Osteocyte (in vitro differentiated cells): ENCODE measurements around the gene SLC38A3. TPM values are rescaled to one million over a fixed set of nuclear protein-coding genes. Genes with fewer than 3 reads are reported as not detected.

Experiments
- DNase-seq: peaks from one replicate; pipeline ENCODE4 v3.0.0; 2021; ENCODE audit warnings: mixed read lengths; ENCODE audit not compliant: unreplicated experiment; ENCODE audit errors: extremely low spot score
- H3K27ac Mint-ChIP-seq: one replicate; pipeline ENCODE4 v1.8.0; 2021; ENCODE audit warnings: mild to moderate bottlenecking, mixed read lengths; ENCODE audit not compliant: unreplicated experiment
- H3K27me3 Mint-ChIP-seq: one replicate; pipeline ENCODE4 v1.8.0; 2021; ENCODE audit warnings: mixed read lengths; ENCODE audit not compliant: unreplicated experiment
- H3K36me3 Mint-ChIP-seq: one replicate; pipeline ENCODE4 v1.8.0; 2021; ENCODE audit warnings: mixed read lengths; ENCODE audit not compliant: unreplicated experiment
- H3K4me1 Mint-ChIP-seq: one replicate; pipeline ENCODE4 v1.8.0; 2021; ENCODE audit warnings: mixed read lengths; ENCODE audit not compliant: unreplicated experiment
- H3K4me3 Mint-ChIP-seq: one replicate; pipeline ENCODE4 v1.8.0; 2021; ENCODE audit warnings: mild to moderate bottlenecking, moderate library complexity, mixed read lengths; ENCODE audit not compliant: unreplicated experiment
- H3K9me3 Mint-ChIP-seq: one replicate; pipeline ENCODE4 v1.8.0; 2021; ENCODE audit warnings: mixed read lengths; ENCODE audit not compliant: unreplicated experiment
- CTCF ChIP-seq: fragments of 200-600 bp; sonication (generic); IDR thresholded peaks from 2 replicates; pipeline ENCODE4 v1.5.0; 2021; ENCODE audit warnings: antibody characterized with exemption, mild to moderate bottlenecking, moderate library complexity
- total RNA-seq: library from RNA; stranded (reverse); gene quantifications from 2 replicates; pipeline ENCODE4 v1.2.1, GENCODE V29; 2021

Gene SLC38A3
- total RNA-seq, 1 donor from 2014 or later, result 3.9 TPM

GRCh38 chr3:50268276-50268675 lies 63.2 kb downstream of the SLC38A3 start:
- Mint-ChIP-seq H3K27me3 (no peaks in the 10 kb centered on the region), H3K4me1 (peaks cover 67% of the 10 kb centered on the region), H3K9me3 (no peaks in the 10 kb centered on the region), H3K36me3 (no peaks in the 10 kb centered on the region), H3K27ac (peak overlapping the region; percentile 47), H3K4me3 (no peak overlapping the region)
- no peak for TF ChIP-seq CTCF
- no peak for DNase-seq

- Mint-ChIP-seq H3K4me1 (peaks cover 61% of the 10 kb centered on the region), H3K9me3 (no peaks in the 10 kb centered on the region), H3K27ac (peak within 1 kb of the TSS; percentile 69), H3K36me3 (no peaks in the 10 kb centered on the region), H3K27me3 (no peaks in the 10 kb centered on the region), H3K4me3 (no peak within 1 kb of the TSS)
- DNase-seq, result peak; percentile 88
- TF ChIP-seq CTCF, result no peak
These were observed 63.8 kb downstream of the SLC38A3 start, which contains the start of gene SEMA3B for GRCh38 chr3:50268703-50269451. Gene SEMA3B (plus strand): TSS chr3:50269147. CDS start chr3:50269241, 94 bp downstream.

GRCh38 chr3:50269460-50269859 lies 64.4 kb downstream of the SLC38A3 start:
- H3K9me3 Mint-ChIP-seq, result no peaks in the 10 kb centered on the region
- H3K4me3 Mint-ChIP-seq, result no peak overlapping the region
- peaks cover 60% of the 10 kb centered on the region for H3K4me1 Mint-ChIP-seq
- no peak for TF ChIP-seq CTCF
- DNase-seq, result no peak
- H3K36me3 Mint-ChIP-seq, result no peaks in the 10 kb centered on the region
- H3K27me3 Mint-ChIP-seq, result peaks cover 4% of the 10 kb centered on the region
- peak overlapping the region; percentile 14 for H3K27ac Mint-ChIP-seq

- no peak for DNase-seq
- peak overlapping the region; percentile 69 for H3K27ac Mint-ChIP-seq
- H3K4me3 Mint-ChIP-seq, result no peak overlapping the region
These were observed 64.9 kb downstream of the SLC38A3 start for GRCh38 chr3:50269977-50270413.

More at GRCh38 chr3:50269977-50270413, 64.9 kb downstream of the SLC38A3 start:
- Mint-ChIP-seq H3K4me1 (peaks cover 58% of the 10 kb centered on the region), H3K36me3 (no peaks in the 10 kb centered on the region), H3K27me3 (peaks cover 9% of the 10 kb centered on the region), H3K9me3 (no peaks in the 10 kb centered on the region)
- no peak for TF ChIP-seq CTCF
